Endothelial cell of umbilical vein (primary cell): Measurements from ENCODE around the gene TRAF3. TPM values are rescaled to one million over a fixed set of nuclear protein-coding genes. Genes with fewer than 3 reads are reported as not detected.

Experiments used
- BruUV-seq: library from RNA; stranded (reverse); fragments of 400-500 nt; replicated peaks from 2 replicates; lab custom pipeline; 2021; lab: Mats Ljungman, UMichigan
- CTCF ChIA-PET: fragments of 300-600, 350-600 bp; sonication (Branson Sonifier 250); formaldehyde crosslinking; loops from one replicate; lab custom pipeline; 2021; ENCODE audit warnings: antibody characterized with exemption, inconsistent platforms; lab: Charles Lee
- POLR2A ChIA-PET: fragments of 300-600, 350-600 bp; sonication (Branson Sonifier 250); formaldehyde crosslinking; loops from one replicate; lab custom pipeline; 2021; ENCODE audit warnings: antibody characterized with exemption, inconsistent platforms; lab: Charles Lee
- DNase-seq: peaks from one replicate; pipeline ENCODE4 v3.0.0-alpha.2; 2011; ENCODE audit warnings: low read depth, low spot score
- FAIRE-seq: peaks from 2 replicates; lab custom pipeline; 2011; peaks lifted over from hg19 to GRCh38; lab: Jason Lieb, UNC
- H2AFZ ChIP-seq: 2 replicates; pipeline ENCODE4 v1.6.0; 2012; ENCODE audit warnings: low read depth, low read length, control low read depth, inconsistent platforms
- H3K27ac ChIP-seq: 2 replicates; pipeline ENCODE4 v1.5.1; 2011; ENCODE audit warnings: low read depth, mild to moderate bottlenecking, control low read depth, low read length, moderate library complexity; ENCODE audit not compliant: insufficient read depth
- H3K27me3 ChIP-seq, 2 experiments: 2 replicates each; pipeline versions ENCODE4 v1.6.0 to v1.6.1; 2011; ENCODE audit warnings: low read length in 2 of 2, mixed read lengths in 1 of 2; ENCODE audit not compliant: control insufficient read depth in 2 of 2, insufficient read depth in 2 of 2
- H3K36me3 ChIP-seq, 2 experiments: 2 replicates in 1 of 2; 3 replicates in 1 of 2; pipeline ENCODE4 v1.5.1; 2011; ENCODE audit warnings: low read length in 2 of 2, mild to moderate bottlenecking in 1 of 2, moderate library complexity in 1 of 2; ENCODE audit not compliant: control insufficient read depth in 2 of 2, insufficient read depth in 2 of 2; ENCODE audit errors: extremely low read depth in 1 of 2
- H3K4me1 ChIP-seq: 3 replicates; pipeline ENCODE4 v1.5.1; 2011; ENCODE audit warnings: mild to moderate bottlenecking, low read length; ENCODE audit not compliant: control insufficient read depth, insufficient read depth; ENCODE audit errors: extremely low read depth
- H3K4me2 ChIP-seq: 2 replicates; pipeline ENCODE4 v1.6.1; 2011; ENCODE audit warnings: low read length, control low read depth, mixed read lengths; ENCODE audit not compliant: insufficient read depth
- H3K4me3 ChIP-seq, 3 experiments: fragments of 200-600 bp in 1 of 3; sonication (generic), shearing (Covaris generic) in 1 of 3; replicated peaks in 1 of 3; 2 replicates each; pipeline ENCODE4 v1.5.1; 2011 to 2016; ENCODE audit warnings: control low read depth in 3 of 3, low read length in 3 of 3, mild to moderate bottlenecking in 2 of 3, inconsistent platforms in 1 of 3, low read depth in 1 of 3, moderate library complexity in 1 of 3; ENCODE audit not compliant: insufficient read depth in 1 of 3
- H3K79me2 ChIP-seq: 2 replicates; pipeline ENCODE4 v1.6.0; 2012; ENCODE audit warnings: low read length, inconsistent platforms; ENCODE audit not compliant: control insufficient read depth, insufficient read depth
- H3K9ac ChIP-seq: replicated peaks from 2 replicates; pipeline ENCODE3; 2011; ENCODE audit warnings: low read length, control low read depth; ENCODE audit not compliant: insufficient read depth; ENCODE audit errors: extremely low read depth
- H3K9me1 ChIP-seq: replicated peaks from 3 replicates; pipeline ENCODE4 v1.6.0; 2011; ENCODE audit warnings: mild to moderate bottlenecking, low read length; ENCODE audit not compliant: control insufficient read depth, insufficient read depth; ENCODE audit errors: extremely low read depth
- H3K9me3 ChIP-seq: replicated peaks from 2 replicates; pipeline ENCODE4 v1.5.1; 2012; ENCODE audit warnings: low read length, inconsistent platforms; ENCODE audit not compliant: control insufficient read depth, insufficient read depth
- H4K20me1 ChIP-seq: replicated peaks from 2 replicates; pipeline ENCODE3; 2011; ENCODE audit warnings: mild to moderate bottlenecking, low read length; ENCODE audit not compliant: control insufficient read depth, insufficient read depth; ENCODE audit errors: extremely low read depth
- CTCF ChIP-seq, 2 donors: IDR thresholded peaks; 1 replicate in 1 of 2; 2 replicates in 1 of 2; pipeline ENCODE4 v1.5.1; 2011; ENCODE audit warnings: low read length in 2 of 2, mild to moderate bottlenecking in 2 of 2, moderate library complexity in 2 of 2, control low read depth in 1 of 2, inconsistent platforms in 1 of 2, low read depth in 1 of 2; ENCODE audit not compliant: insufficient read depth in 1 of 2; ENCODE audit errors: extremely low read depth in 1 of 2
- EZH2 ChIP-seq: IDR thresholded peaks from 2 replicates; pipeline ENCODE4 v1.6.1; 2012; ENCODE audit warnings: borderline replicate concordance, low read depth, mild to moderate bottlenecking, moderate library complexity, low read length, inconsistent platforms; ENCODE audit not compliant: severe bottlenecking
- FOS ChIP-seq: IDR thresholded peaks from 2 replicates; pipeline ENCODE4 v1.6.1; 2011; ENCODE audit warnings: mild to moderate bottlenecking, low read length, moderate library complexity, borderline replicate concordance; ENCODE audit not compliant: insufficient read depth
- GATA2 ChIP-seq: IDR thresholded peaks from 2 replicates; pipeline ENCODE4 v1.7.0; 2011; ENCODE audit warnings: low read depth, mild to moderate bottlenecking, moderate library complexity, mixed read lengths, low read length; ENCODE audit not compliant: insufficient read length, insufficient read depth
- JUN ChIP-seq: IDR thresholded peaks from 2 replicates; pipeline ENCODE4 v1.6.1; 2011; ENCODE audit warnings: borderline replicate concordance, low read depth; ENCODE audit not compliant: insufficient read length, insufficient read depth
- MAX ChIP-seq: IDR thresholded peaks from 2 replicates; pipeline ENCODE4 v1.6.1; 2011; ENCODE audit not compliant: insufficient read depth, insufficient read length
- MYC ChIP-seq: IDR thresholded peaks from one replicate; pipeline ENCODE4 v1.6.1; 2011; ENCODE audit warnings: mild to moderate bottlenecking, low read depth, low read length
- POLR2A ChIP-seq: IDR thresholded peaks from 2 replicates; pipeline ENCODE4 v1.6.1; 2012; ENCODE audit warnings: low read depth, mild to moderate bottlenecking, control low read depth, low read length
- POLR2AphosphoS5 ChIP-seq: IDR thresholded peaks from 2 replicates; pipeline ENCODE4 v1.6.1; 2012; ENCODE audit warnings: low read depth, mild to moderate bottlenecking, control low read depth, low read length, moderate library complexity; ENCODE audit not compliant: insufficient read depth
- dilution Hi-C: fragments of 300-500 bp; cut with MboI; formaldehyde crosslinking; loops from one replicate; pipeline ENCODE4 v1.15.0; 2019; ENCODE audit warnings: low sequenced_read_pairs; ENCODE audit not compliant: extremely low pct_ligation_motif_present
- intact Hi-C: fragments of 100-400 bp; cut with micrococcal nuclease; formaldehyde crosslinking; loops from one replicate; pipeline ENCODE4 v1.10.0; 2022
- polyA plus RNA-seq, 4 experiments: library from polyadenylated mRNA; depleted of rRNA in 3 of 4; stranded (reverse) in 3 of 4; unstranded in 1 of 4; fragments of >200 nt; gene quantifications; 2 replicates each; pipeline versions ENCODE4 v1.2.1 to v1.2.3, GENCODE V29; 2011 to 2012; ENCODE audit warnings: missing spikeins in 1 of 4
- total RNA-seq: library from RNA; stranded (reverse); gene quantifications from 2 replicates; pipeline ENCODE4 v1.2.3, GENCODE V29; 2021

TRAF3 gene
- total and polyA plus RNA-seq, 2 donors (not counting 3 experiments of a cell fraction or from before 2014, with no cell fraction given): 14.4 to 27.6 TPM

GRCh38 chr14:102736956-102737355 is 40.3 kb upstream of the TRAF3 start:
- DNase-seq (no peak), FAIRE-seq (no peak)
- intact Hi-C loops (no loop called here), dilution Hi-C loops (no loop called here)
- no TSS peak for BruUV-seq
- Histone ChIP-seq H3K4me1 (no peaks in the 10 kb centered on the region), H2AFZ (no peak overlapping the region), H3K4me2 (no peak overlapping the region), H3K27ac (no peak overlapping the region), H3K9ac (no peak overlapping the region), H3K79me2 (no peaks in the 10 kb centered on the region), H3K9me3 (peaks cover 2% of the 10 kb centered on the region), H3K27me3 (no peaks in the 10 kb centered on the region), H3K4me3 (no peak overlapping the region), H3K9me1 (no peaks in the 10 kb centered on the region), H4K20me1 (no peaks in the 10 kb centered on the region), H3K36me3 (no peaks in the 10 kb centered on the region)
- TF ChIP-seq JUN: no peak
- no peak for TF ChIP-seq MYC
- TF ChIP-seq GATA2: no peak
- TF ChIP-seq MAX: no peak
- TF ChIP-seq FOS: no peak
- no peak for TF ChIP-seq POLR2AphosphoS5
- TF ChIP-seq CTCF (IDR thresholded peaks at IDR 0.05; ENCODE audit: extremely low read depth in 1 of 2, insufficient read depth in 1 of 2, low read depth in 1 of 2, low read length in 2 of 2): no peak
- TF ChIP-seq POLR2A: no peak
- TF ChIP-seq EZH2: no peak
- ChIA-PET CTCF (no interaction called here), POLR2A (no interaction called here)
